GM21447 (cell line): ENCODE results near the gene FAM236D.
"Not testable (repeated sequence)": the region's sequence is repeated elsewhere in the genome, so short reads cannot be mapped to it uniquely, and the experiment has no call there.

Experiments used
- ATAC-seq: cut with Tn5 transposase; IDR thresholded peaks from one replicate; pipeline ENCODE4 v1.9.1; 2021; ENCODE audit not compliant: unreplicated experiment

FAM236D gene

DNA sequence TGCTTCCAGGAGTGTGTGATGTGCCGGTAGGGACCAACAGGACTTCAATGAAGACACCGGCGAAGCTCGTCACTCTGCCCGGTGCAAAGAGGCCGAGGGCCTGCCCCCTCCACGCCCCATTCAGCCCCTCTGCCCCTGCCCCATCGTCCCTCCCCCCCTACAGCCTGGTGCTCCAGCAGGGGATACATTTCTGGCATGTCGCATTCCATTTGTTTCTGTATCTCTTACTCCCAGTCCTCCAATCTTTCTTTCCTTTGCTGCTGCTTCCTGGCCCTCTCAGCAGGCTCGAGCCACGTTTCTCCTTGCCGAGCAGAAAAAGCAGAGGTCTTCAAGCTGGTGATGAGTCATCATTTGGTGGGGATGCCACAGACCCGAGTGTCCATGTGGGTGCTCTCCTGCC, at the start of gene FAM236D:
Gene FAM236D, minus strand, starts transcription at position 101 of the 400 bp plus-strand sequence. Its CDS starts 100 bp downstream, at position 1.
- ATAC-seq = not testable (repeated sequence)

- ATAC-seq = not testable (repeated sequence)
Measured at GRCh38 chrX:72837532-72837931, 29.5 kb upstream of the FAM236D start.

DNA sequence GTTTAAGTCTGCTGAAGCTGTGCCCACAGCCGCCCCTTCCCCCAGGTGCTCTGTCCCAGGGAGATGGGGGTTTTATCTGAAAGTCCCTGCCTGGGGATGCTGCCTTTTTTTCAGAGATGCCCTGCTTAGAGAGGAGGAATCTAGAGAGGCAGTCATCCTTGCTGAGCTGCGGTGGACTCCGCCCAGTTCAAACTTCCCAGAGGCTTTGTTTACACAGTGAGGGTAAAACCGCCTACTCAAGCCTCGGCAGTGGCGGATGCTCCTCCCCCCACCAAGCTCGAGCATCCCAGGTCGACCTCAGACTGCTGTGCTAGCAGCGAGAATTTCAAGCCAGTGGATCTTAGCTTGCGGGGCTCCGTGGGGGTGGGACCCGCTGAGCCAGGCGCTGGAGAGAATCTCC, 22.7 kb upstream of the FAM236D start:
- not testable (repeated sequence) for ATAC-seq

DNA sequence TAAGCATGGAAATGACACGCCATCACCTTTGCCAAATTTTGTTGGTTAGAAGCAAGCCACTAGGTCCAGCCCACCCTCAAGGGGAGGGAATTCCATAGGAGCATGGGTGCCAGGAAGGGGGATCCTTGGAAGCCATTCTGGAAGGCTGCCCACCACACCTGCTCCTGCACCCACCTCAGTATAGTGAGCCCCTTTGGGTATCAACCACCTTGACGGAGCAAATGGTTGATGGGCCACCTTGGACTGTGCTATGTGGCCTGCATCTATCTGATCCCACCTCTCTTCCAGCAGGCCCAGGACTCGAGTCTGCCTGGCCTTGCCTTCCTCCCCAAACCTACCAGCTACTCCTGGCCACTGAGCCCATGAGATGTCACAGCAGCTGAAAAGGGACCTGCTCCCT, 17.6 kb downstream of the FAM236D start:
- not testable (repeated sequence) for ATAC-seq

- not testable (repeated sequence) for ATAC-seq
Measured at GRCh38 chrX:72788142-72788541, 19.9 kb downstream of the FAM236D start.

DNA sequence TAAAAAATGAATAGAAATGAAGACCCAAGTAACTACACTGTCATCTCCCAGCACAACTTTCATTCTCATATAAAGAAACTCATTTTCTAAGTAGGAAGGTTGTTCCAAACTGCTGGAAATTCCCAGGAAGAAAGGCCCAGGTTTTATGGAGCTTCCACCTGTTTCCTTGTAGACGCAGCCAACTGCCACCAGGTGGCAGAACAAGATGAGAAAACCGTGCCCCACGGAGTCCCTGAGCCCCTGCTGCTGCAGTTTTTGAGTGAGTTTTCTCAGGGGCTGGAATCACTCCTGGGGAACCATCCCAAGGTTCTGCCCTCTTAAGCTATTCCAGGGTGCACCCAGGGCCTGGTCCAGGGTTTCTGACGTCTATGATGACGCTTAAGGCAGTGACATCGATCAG, 24.0 kb downstream of the FAM236D start:
- ATAC-seq = not testable (repeated sequence)

DNA sequence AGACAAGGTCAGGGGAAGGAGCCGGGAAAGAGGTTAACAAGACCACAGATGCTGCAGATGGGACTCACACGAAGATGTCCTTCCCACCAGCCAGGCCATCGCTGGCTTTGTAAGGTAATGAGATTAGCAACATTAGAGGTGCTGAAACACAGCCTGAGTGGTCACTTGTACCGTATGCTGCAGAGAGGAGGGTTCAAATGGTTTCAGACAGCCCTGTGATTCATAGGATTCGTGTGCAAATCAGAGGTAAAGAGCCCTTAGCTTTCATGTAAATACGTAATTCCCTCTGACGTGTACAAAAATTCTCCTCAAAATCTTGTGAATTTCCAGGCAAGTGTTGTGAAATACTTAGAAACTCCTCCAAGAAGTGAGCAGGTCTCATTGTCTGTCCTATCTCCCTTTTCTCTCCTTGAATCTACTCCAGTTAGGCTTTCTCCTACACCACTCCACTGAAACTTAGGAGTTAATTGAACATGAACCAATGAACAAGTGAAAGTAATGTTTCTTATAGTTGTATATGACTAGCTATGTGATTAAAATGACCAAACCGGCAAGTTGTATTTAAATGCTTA, 24.6 kb downstream of the FAM236D start:
- not testable (repeated sequence) for ATAC-seq

DNA sequence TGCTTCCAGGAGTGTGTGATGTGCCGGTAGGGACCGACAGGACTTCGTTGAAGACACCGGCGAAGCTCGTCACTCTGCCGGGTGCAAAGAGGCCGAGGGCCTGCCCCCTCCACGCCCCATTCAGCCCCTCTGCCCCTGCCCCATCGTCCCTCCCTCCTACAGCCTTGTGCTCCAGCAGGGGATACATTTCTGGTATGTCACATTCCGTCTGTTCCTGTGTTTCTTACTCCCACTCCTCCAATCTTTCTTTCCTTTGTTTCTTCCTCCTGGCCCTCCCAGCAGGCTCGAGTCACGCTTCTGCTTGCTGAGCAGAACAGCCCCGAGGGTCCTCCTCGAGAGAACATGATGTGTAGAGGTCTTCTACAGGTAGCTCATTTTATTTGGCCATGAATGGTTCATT, 25.4 kb downstream of the FAM236D start, which contains the start of gene FAM236B:
Gene FAM236B, minus strand, starts transcription at position 101 of the 400 bp plus-strand sequence. Its CDS starts 100 bp downstream, at position 1.
- not testable (repeated sequence) for ATAC-seq

GRCh38 chrX:72778146-72778545, 29.9 kb downstream of the FAM236D start:
- not testable (repeated sequence) for ATAC-seq

DNA sequence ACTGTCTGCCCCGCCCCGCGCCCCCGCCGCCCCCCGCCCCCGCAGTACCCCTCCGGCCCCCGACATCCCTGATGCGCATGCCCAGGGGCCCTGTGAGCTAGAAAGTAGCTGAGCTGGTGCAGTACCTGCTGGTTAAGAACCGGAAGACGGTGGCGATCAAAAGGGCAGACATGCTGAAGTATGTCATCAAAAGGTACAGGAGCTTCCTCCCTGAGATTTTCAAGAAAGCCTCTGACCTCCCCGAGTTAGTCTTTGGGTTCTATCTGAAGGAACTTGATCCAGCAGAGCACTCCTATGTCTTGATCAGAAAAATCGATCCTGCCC, 30.6 kb downstream of the FAM236D start:
- ATAC-seq = peak; percentile 64

DNA sequence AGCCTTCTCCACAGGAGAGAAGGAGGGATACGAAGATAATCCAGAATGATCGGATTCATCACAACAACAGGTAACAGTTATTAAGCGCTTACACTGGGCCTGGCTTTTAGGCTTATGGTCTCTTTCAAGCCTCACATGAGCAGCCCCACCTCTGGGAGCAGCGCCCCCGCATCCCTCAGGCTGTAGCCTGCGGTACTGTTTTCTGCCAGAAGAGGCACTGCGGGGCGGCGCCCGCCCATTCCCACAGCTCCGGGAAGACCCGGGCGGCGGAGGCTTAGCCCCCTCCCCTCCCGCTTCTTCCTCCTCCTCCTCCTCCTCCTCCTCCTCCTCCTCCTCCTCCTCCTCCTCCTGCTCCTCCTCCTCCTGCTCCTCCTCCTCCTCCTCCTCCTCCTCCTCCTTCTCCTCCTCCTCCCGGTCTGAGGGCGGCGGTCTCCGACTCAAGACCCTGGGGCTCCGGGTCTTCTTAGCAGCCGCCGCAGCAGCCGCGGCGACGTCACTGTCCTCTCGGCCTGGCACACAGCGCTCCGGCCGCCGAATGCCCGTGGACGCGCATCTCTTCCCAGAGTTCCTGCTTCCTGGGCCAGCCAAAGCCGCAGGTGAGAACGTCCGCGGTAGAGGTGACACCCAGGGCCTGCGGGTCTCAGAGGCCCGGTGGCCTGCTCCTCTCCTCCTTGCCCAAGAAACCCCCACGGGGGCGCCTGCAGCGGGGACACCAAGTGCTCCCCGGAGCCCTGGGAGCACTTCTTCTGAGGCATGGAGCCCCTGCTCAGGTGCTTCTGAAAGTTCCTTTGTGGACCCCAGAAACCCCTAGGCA, 31.1 kb downstream of the FAM236D start, which contains the start of gene DMRTC1B:
Gene DMRTC1B, plus strand, starts transcription at position 238 of the 814 bp plus-strand sequence. CDS start 68,246 bp downstream, outside the sequence.
- peak; percentile 68 for ATAC-seq

- not testable (repeated sequence) for ATAC-seq
Measured at GRCh38 chrX:72760454-72760853, 47.6 kb downstream of the FAM236D start.
